Measurements from ENCODE around the gene GLRX5. TPM values are rescaled to one million over a fixed set of nuclear protein-coding genes. Genes with fewer than 3 reads are reported as not detected.

The GLRX5 gene
- total RNA-seq, 2 donors from 2014 or later, result 62.4 to 63.4 TPM

DNA sequence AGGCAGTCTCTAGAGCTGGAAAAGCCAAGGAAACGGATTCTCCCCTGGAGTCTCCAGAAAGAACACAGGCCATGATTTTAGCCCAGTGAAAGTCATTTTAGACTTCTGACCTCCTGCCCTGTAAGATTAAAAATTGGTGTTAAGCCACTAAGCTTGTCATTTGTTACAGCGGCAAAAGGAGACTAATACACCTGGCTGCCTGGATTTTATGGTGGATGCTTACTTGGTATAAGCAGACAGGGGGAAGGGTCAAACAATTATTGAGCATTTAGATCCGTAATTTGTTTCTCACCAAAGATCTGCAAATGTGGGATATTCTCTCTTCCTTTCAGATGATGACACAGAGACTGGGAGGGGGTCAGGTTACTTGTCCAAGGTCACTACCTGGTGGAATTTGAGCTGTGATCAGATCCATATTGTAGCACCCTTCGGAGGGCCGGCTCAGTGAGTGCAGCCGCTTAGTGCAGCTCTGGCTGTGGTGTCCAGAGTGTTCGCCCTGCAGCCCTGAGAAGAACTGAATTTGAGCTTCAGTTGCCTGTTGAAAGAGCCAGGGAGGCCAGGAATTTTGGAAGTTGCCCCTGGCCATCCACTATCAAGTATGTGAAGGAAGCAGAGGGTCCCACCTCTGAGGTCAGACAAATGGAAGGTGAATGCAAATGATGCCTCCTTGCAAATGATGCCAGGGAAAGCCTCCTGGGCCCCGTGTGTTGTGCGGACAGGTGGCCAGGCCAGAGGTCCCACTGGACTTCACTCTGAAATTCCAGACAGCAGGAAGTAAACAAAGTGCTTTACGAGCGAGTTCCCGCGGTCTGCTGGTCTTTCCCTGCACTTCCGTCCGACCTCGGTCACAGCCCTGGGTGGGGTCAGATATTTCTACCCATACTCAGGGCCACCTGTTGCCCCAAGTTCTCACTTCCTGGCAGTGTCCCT lies 15.1 kb downstream of the GLRX5 start:
- Mint-ChIP-seq H3K4me1 (peaks cover 7% of the 10 kb centered on the region), H3K27me3 (ENCODE audit: insufficient read depth) (peaks cover 1% of the 10 kb centered on the region), H3K4me3 (no peak overlapping the region), H3K9me3 (peaks cover 7% of the 10 kb centered on the region), H3K27ac (no peak overlapping the region), H3K36me3 (ENCODE audit: low read depth) (peaks cover 33% of the 10 kb centered on the region)
- WGBS, 2 experiments (ENCODE audit: insufficient coverage in 1 of 2, insufficient read length in 1 of 2), result 91 to 92% methylated on average over 6 to 16 of the region's 16 CpGs
- no peak for TF ChIP-seq CTCF (conservative IDR thresholded peaks at IDR 0.05)
- Histone ChIP-seq H3K36me3 (ENCODE audit: control insufficient read depth, insufficient read depth, low read length) (no peaks in the 10 kb centered on the region), H3K9ac (ENCODE audit: extremely low read depth, low read length, poor library complexity, severe bottlenecking) (no peak overlapping the region), H3K4me1 (ENCODE audit: control insufficient read depth, insufficient read depth, low read length) (peaks cover 3% of the 10 kb centered on the region), H3K27ac (ENCODE audit: low read depth, low read length) (no peak overlapping the region), H3K9me3 (ENCODE audit: control insufficient read depth, low read length) (peaks cover 5% of the 10 kb centered on the region), H3K27me3 (ENCODE audit: control insufficient read depth, insufficient read depth, low read length, poor library complexity, severe bottlenecking) (no peaks in the 10 kb centered on the region), H3K4me3 (ENCODE audit: low read length) (no peak overlapping the region)
- peak; percentile 43 for DNase-seq

GRCh38 chr14:95551435-95551834 lies 16.6 kb downstream of the GLRX5 start:
- H3K9me3 ChIP-seq (ENCODE audit: control insufficient read depth, low read length), result peaks cover 5% of the 10 kb centered on the region
- no peak overlapping the region for H3K27ac ChIP-seq (ENCODE audit: low read depth, low read length)
- Mint-ChIP-seq H3K36me3 (ENCODE audit: low read depth) (peaks cover 27% of the 10 kb centered on the region), H3K9me3 (peaks cover 7% of the 10 kb centered on the region), H3K4me3 (no peak overlapping the region), H3K27ac (no peak overlapping the region), H3K4me1 (peaks cover 7% of the 10 kb centered on the region), H3K27me3 (ENCODE audit: insufficient read depth) (peaks cover 9% of the 10 kb centered on the region)
- 83 to 100% methylated on average over 1 of the region's 1 CpG for WGBS, 2 experiments (ENCODE audit: insufficient coverage in 1 of 2, insufficient read length in 1 of 2)
- no peaks in the 10 kb centered on the region for H3K27me3 ChIP-seq (ENCODE audit: control insufficient read depth, insufficient read depth, low read length, poor library complexity, severe bottlenecking)
- H3K9ac ChIP-seq (ENCODE audit: extremely low read depth, low read length, poor library complexity, severe bottlenecking), result no peak overlapping the region
- peaks cover 3% of the 10 kb centered on the region for H3K4me1 ChIP-seq (ENCODE audit: control insufficient read depth, insufficient read depth, low read length)
- no peak for DNase-seq
- TF ChIP-seq CTCF (conservative IDR thresholded peaks at IDR 0.05), result no peak
- H3K36me3 ChIP-seq (ENCODE audit: control insufficient read depth, insufficient read depth, low read length), result no peaks in the 10 kb centered on the region
- H3K4me3 ChIP-seq (ENCODE audit: low read length), result no peak overlapping the region

DNA sequence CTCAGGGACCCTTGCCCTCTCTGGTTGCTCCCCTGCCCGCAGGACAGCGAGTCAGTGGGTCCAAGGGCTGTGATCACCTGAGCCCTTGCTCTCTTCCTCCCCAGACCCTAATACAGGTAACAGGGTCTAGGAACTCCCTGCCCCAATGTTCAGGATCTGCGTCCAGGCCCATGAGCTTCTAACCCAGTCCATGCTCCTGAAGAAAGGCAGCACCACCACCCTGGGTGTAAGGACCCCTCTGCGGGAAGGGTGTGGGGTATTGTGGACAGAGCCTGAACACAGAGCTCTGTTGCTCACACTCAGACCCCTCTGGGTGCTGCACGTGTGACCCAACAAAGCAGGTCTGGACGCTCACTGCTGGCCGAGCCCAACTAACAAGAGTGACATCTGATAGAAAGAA lies 18.3 kb downstream of the GLRX5 start:
- no peak for TF ChIP-seq CTCF (conservative IDR thresholded peaks at IDR 0.05)
- no peak overlapping the region for H3K27ac Mint-ChIP-seq
- Histone ChIP-seq H3K9ac (ENCODE audit: extremely low read depth, low read length, poor library complexity, severe bottlenecking) (no peak overlapping the region), H3K9me3 (ENCODE audit: control insufficient read depth, low read length) (peaks cover 5% of the 10 kb centered on the region), H3K36me3 (ENCODE audit: control insufficient read depth, insufficient read depth, low read length) (no peaks in the 10 kb centered on the region), H3K4me3 (ENCODE audit: low read length) (no peak overlapping the region), H3K4me1 (ENCODE audit: control insufficient read depth, insufficient read depth, low read length) (peaks cover 3% of the 10 kb centered on the region), H3K27me3 (ENCODE audit: control insufficient read depth, insufficient read depth, low read length, poor library complexity, severe bottlenecking) (no peaks in the 10 kb centered on the region), H3K27ac (ENCODE audit: low read depth, low read length) (no peak overlapping the region)
- DNase-seq, result peak; percentile 27
- no peak overlapping the region for H3K4me3 Mint-ChIP-seq
- H3K4me1 Mint-ChIP-seq, result no peaks in the 10 kb centered on the region
- 91 to 98% methylated on average over 6 to 7 of the region's 7 CpGs for WGBS, 2 experiments (ENCODE audit: insufficient coverage in 1 of 2, insufficient read length in 1 of 2)
- H3K9me3 Mint-ChIP-seq, result peaks cover 7% of the 10 kb centered on the region
- H3K36me3 Mint-ChIP-seq (ENCODE audit: low read depth), result peaks cover 23% of the 10 kb centered on the region
- peaks cover 16% of the 10 kb centered on the region for H3K27me3 Mint-ChIP-seq (ENCODE audit: insufficient read depth)

All from endodermal cell (in vitro differentiated cells).